Mesodermal cell (in vitro differentiated cells): Measurements from ENCODE around the gene LMCD1.

Experiments
- H3K27ac ChIP-seq: 2 replicates; pipeline ENCODE4 v1.7.0; 2013; ENCODE audit warnings: mild to moderate bottlenecking, low read depth, low read length, moderate library complexity; ENCODE audit not compliant: severe bottlenecking
- H3K36me3 ChIP-seq: 2 replicates; pipeline ENCODE4 v1.7.1; 2013; ENCODE audit warnings: mild to moderate bottlenecking, low read length, moderate library complexity; ENCODE audit not compliant: control insufficient read depth, insufficient read depth
- H3K4me1 ChIP-seq: one replicate; pipeline ENCODE4 v1.7.1; 2013; ENCODE audit warnings: mild to moderate bottlenecking, low read length; ENCODE audit not compliant: insufficient read depth, control insufficient read depth, poor library complexity, severe bottlenecking
- H3K4me3 ChIP-seq: 2 replicates; pipeline ENCODE4 v1.7.0; 2013; ENCODE audit warnings: low read length, control low read depth, mild to moderate bottlenecking; ENCODE audit not compliant: insufficient read depth, poor library complexity, severe bottlenecking; ENCODE audit errors: extremely low read depth
- H3K9me3 ChIP-seq: 2 replicates; pipeline ENCODE4 v1.7.1; 2013; ENCODE audit warnings: mild to moderate bottlenecking, low read length, moderate library complexity; ENCODE audit not compliant: control insufficient read depth
- WGBS, 2 experiments: methylation state at CpG; one replicate each; pipeline ENCODE4 v1.1.5; 2013; ENCODE audit warnings: missing lambda C conversion rate in 2 of 2; ENCODE audit not compliant: insufficient coverage in 2 of 2; 5-methylcytosine and 5-hydroxymethylcytosine counted together

Gene LMCD1

GRCh38 chr3:8491271-8492144 is 10.1 kb upstream of the LMCD1 start:
- WGBS, 2 experiments: 88 to 94% methylated on average over 6 to 7 of the region's 9 CpGs
- no peaks in the 10 kb centered on the region for H3K36me3 ChIP-seq
- H3K4me1 ChIP-seq: peaks cover 48% of the 10 kb centered on the region
- no peaks in the 10 kb centered on the region for H3K9me3 ChIP-seq
- no peak overlapping the region for H3K27ac ChIP-seq
- H3K4me3 ChIP-seq: no peak overlapping the region

- Histone ChIP-seq H3K27ac (peak overlapping the region; percentile 33), H3K4me3 (no peak overlapping the region)
Observed at GRCh38 chr3:8492744-8493511, 8.7 kb upstream of the LMCD1 start.

GRCh38 chr3:8493744-8494143 is 7.9 kb upstream of the LMCD1 start:
- H3K27ac ChIP-seq: peak overlapping the region; percentile 33
- no peak overlapping the region for H3K4me3 ChIP-seq
- no peaks in the 10 kb centered on the region for H3K9me3 ChIP-seq
- H3K4me1 ChIP-seq: peaks cover 60% of the 10 kb centered on the region
- WGBS, 2 experiments: 85 to 100% methylated on average over 4 of the region's 4 CpGs
- no peaks in the 10 kb centered on the region for H3K36me3 ChIP-seq

More at GRCh38 chr3:8492744-8493511, 8.7 kb upstream of the LMCD1 start:
- no peaks in the 10 kb centered on the region for H3K36me3 ChIP-seq
- H3K9me3 ChIP-seq: no peaks in the 10 kb centered on the region
- peaks cover 54% of the 10 kb centered on the region for H3K4me1 ChIP-seq
- WGBS, 2 experiments: 78 to 81% methylated on average over 3 to 4 of the region's 7 CpGs

GRCh38 chr3:8494327-8494726 is 7.3 kb upstream of the LMCD1 start:
- H3K27ac ChIP-seq: no peak overlapping the region
- H3K9me3 ChIP-seq: no peaks in the 10 kb centered on the region
- no peak overlapping the region for H3K4me3 ChIP-seq
- H3K4me1 ChIP-seq: peaks cover 61% of the 10 kb centered on the region
- 77 to 80% methylated on average over 4 to 5 of the region's 8 CpGs for WGBS, 2 experiments
- no peaks in the 10 kb centered on the region for H3K36me3 ChIP-seq

- Histone ChIP-seq H3K27ac (peak overlapping the region; percentile 60), H3K9me3 (no peaks in the 10 kb centered on the region), H3K4me3 (no peak overlapping the region), H3K4me1 (peaks cover 41% of the 10 kb centered on the region), H3K36me3 (no peaks in the 10 kb centered on the region)
- WGBS, 2 experiments: 77 to 100% methylated on average over 1 of the region's 1 CpG
Observed at GRCh38 chr3:8497582-8497981, 4.0 kb upstream of the LMCD1 start.

GRCh38 chr3:8499181-8499611 is 2.4 kb upstream of the LMCD1 start:
- no peaks in the 10 kb centered on the region for H3K36me3 ChIP-seq
- no peak overlapping the region for H3K4me3 ChIP-seq
- WGBS, 2 experiments: 0% methylated on average over 1 of the region's 1 CpG; no CpG with 5 or more reads in 1 of the 2 experiments
- no peaks in the 10 kb centered on the region for H3K9me3 ChIP-seq
- peak overlapping the region; percentile 85 for H3K27ac ChIP-seq
- peaks cover 42% of the 10 kb centered on the region for H3K4me1 ChIP-seq

- H3K4me3 ChIP-seq: no peak overlapping the region
- no peaks in the 10 kb centered on the region for H3K9me3 ChIP-seq
- peak overlapping the region; percentile 90 for H3K27ac ChIP-seq
- 54 to 56% methylated on average over 6 to 7 of the region's 11 CpGs for WGBS, 2 experiments
- H3K4me1 ChIP-seq: peaks cover 46% of the 10 kb centered on the region
- no peaks in the 10 kb centered on the region for H3K36me3 ChIP-seq
Observed at GRCh38 chr3:8500319-8500988, 1.2 kb upstream of the LMCD1 start.

GRCh38 chr3:8500989-8501370 is 643 bp upstream of the LMCD1 start:
- WGBS, 2 experiments: 20 to 40% methylated on average over 2 to 3 of the region's 8 CpGs

GRCh38 chr3:8503461-8503860 is 1.8 kb downstream of the LMCD1 start:
- H3K9me3 ChIP-seq: no peaks in the 10 kb centered on the region
- peak overlapping the region; percentile 37 for H3K27ac ChIP-seq
- H3K4me1 ChIP-seq: peaks cover 50% of the 10 kb centered on the region
- H3K4me3 ChIP-seq: peak overlapping the region; percentile 9
- WGBS, 2 experiments: 86% methylated on average over 1 of the region's 1 CpG; no CpG with 5 or more reads in 1 of the 2 experiments
- H3K36me3 ChIP-seq: peaks cover 14% of the 10 kb centered on the region

More at GRCh38 chr3:8500989-8501370, 643 bp upstream of the LMCD1 start:
- H3K36me3 ChIP-seq: no peaks in the 10 kb centered on the region
- peak overlapping the region; percentile 94 for H3K27ac ChIP-seq
- H3K9me3 ChIP-seq: no peaks in the 10 kb centered on the region
- peak overlapping the region; percentile 40 for H3K4me3 ChIP-seq
- peaks cover 51% of the 10 kb centered on the region for H3K4me1 ChIP-seq

- 31 to 75% methylated on average over 1 to 2 of the region's 8 CpGs for WGBS, 2 experiments
- peaks cover 16% of the 10 kb centered on the region for H3K36me3 ChIP-seq
- peaks cover 45% of the 10 kb centered on the region for H3K4me1 ChIP-seq
- no peaks in the 10 kb centered on the region for H3K9me3 ChIP-seq
- peak overlapping the region; percentile 37 for H3K27ac ChIP-seq
- peak overlapping the region; percentile 9 for H3K4me3 ChIP-seq
Observed at GRCh38 chr3:8503871-8504610, 2.4 kb downstream of the LMCD1 start.
